PC-9 (cell line): Measurements from ENCODE around the gene FNBP1L.

Experiments
- EZH2 ChIP-seq: fragments of 200-600 bp; sonication (generic); IDR thresholded peaks from 2 replicates; pipeline ENCODE4 v1.8.0; 2017; ENCODE audit warnings: antibody characterized with exemption, low read depth
- TF ChIP-seq, protein P1 (sequence below): fragments of 200-600 bp; sonication (generic); conservative IDR thresholded peaks from 2 replicates; pipeline ENCODE4 v1.6.1; 2017; ENCODE audit warnings: mixed run types, antibody characterized with exemption, mild to moderate bottlenecking, moderate library complexity

DNA sequence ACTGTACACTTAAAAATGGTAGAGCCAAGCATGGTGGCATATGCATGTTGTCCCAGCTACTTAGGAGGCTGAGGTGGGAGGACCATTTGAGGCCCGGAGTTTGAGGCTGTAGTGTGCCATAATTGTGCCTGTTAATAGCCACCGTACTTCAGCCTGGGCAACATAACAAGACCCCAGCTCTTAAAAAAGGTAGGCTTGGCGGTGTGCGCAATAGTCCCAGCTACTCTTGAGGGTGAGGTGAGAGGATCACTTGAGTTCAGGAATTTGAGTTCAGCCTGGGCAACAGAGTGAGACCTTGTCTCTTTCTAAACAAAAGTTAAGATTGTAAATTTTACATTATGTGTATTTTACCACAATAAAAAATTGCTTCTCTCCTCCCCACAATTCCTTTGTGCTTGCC, 19.7 kb downstream of the FNBP1L start:
- TF ChIP-seq EZH2: no peak
- TF ChIP-seq, protein P1, sequence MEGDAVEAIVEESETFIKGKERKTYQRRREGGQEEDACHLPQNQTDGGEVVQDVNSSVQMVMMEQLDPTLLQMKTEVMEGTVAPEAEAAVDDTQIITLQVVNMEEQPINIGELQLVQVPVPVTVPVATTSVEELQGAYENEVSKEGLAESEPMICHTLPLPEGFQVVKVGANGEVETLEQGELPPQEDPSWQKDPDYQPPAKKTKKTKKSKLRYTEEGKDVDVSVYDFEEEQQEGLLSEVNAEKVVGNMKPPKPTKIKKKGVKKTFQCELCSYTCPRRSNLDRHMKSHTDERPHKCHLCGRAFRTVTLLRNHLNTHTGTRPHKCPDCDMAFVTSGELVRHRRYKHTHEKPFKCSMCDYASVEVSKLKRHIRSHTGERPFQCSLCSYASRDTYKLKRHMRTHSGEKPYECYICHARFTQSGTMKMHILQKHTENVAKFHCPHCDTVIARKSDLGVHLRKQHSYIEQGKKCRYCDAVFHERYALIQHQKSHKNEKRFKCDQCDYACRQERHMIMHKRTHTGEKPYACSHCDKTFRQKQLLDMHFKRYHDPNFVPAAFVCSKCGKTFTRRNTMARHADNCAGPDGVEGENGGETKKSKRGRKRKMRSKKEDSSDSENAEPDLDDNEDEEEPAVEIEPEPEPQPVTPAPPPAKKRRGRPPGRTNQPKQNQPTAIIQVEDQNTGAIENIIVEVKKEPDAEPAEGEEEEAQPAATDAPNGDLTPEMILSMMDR: no peak
